ENCODE results near the gene TMEM40. TPM values are rescaled to one million over a fixed set of nuclear protein-coding genes. Genes with fewer than 3 reads are reported as not detected.

TMEM40 gene
- total and polyA plus RNA-seq, 9 of the 15 experiments (the other 6 are each of a cell fraction or from before 2014, with no cell fraction given): 0.11 to 0.31 (median 0.14) TPM; not detected in 6

GRCh38 chr3:12772462-12772861, 13.4 kb upstream of the TMEM40 start:
- Histone ChIP-seq H3K36me3 (ENCODE audit: control insufficient read depth, insufficient read depth, low read length) (no peaks in the 10 kb centered on the region), H3K27ac (ENCODE audit: extremely low read depth, low read depth, low read length) (no peak overlapping the region), H3K4me3 (no peak overlapping the region), H3K9me1 (ENCODE audit: control insufficient read depth, insufficient read depth, low read length) (no peaks in the 10 kb centered on the region), H3K9me3 (replicated peaks; ENCODE audit: control insufficient read depth, insufficient read depth, low read depth, low read length) (peaks cover 10% of the 10 kb centered on the region), H3K27me3 (ENCODE audit: control insufficient read depth in 2 of 2, insufficient read depth in 2 of 2, low read length in 2 of 2) (peaks cover 9 to 29% of the 10 kb centered on the region in 2 experiments), H3K9ac (ENCODE audit: insufficient read depth in 1 of 2, low read depth in 2 of 2, low read length in 2 of 2) (no peak overlapping the region), H3K4me1 (replicated peaks in 1 of 2; ENCODE audit: control insufficient read depth in 2 of 2, insufficient read depth in 2 of 2, low read length in 2 of 2) (peaks cover 3 to 9% of the 10 kb centered on the region in 2 experiments; a peak in 4 of 5 replicates), H3K79me2 (ENCODE audit: control insufficient read depth, insufficient read depth, low read length) (no peaks in the 10 kb centered on the region), H4K20me1 (replicated peaks; ENCODE audit: control insufficient read depth, insufficient read depth, low read length) (no peaks in the 10 kb centered on the region), H2AFZ (ENCODE audit: low read depth, low read length) (no peak overlapping the region), H3K4me2 (ENCODE audit: insufficient read depth, low read length) (no peak overlapping the region)
- no TSS peak for BruUV-seq (replicated peaks)
- ChIA-PET CTCF (ENCODE audit: low intra/inter-chr PET ratio) (no interaction called here), POLR2A (interaction anchor here (0.7 kb wide), 1 partner anchor 23 kb away, joined by 4 read pairs; no protein-coding TSS in a partner anchor)
- intact Hi-C loops (cut with micrococcal nuclease): no loop called here
- no peak for DNase-seq (ENCODE audit: extremely low read depth in 1 of 4, low spot score in 3 of 4)
- WGBS (ENCODE audit: insufficient coverage, low coverage, missing lambda C conversion rate): 5% methylated on average over 5 of the region's 5 CpGs
- in situ Hi-C loops (cut with MboI): no loop called here
- no peak for ATAC-seq
- TF ChIP-seq ZNF589 (CRISPR knock-in tag; IDR thresholded peaks at IDR 0.05; ENCODE audit: low read depth) (no peak), KDM1A (IDR thresholded peaks at IDR 0.05) (peak; percentile 78 to 83), HDAC1 (IDR thresholded peaks at IDR 0.05) (peak in 1 of 2 experiments; percentile 23; a peak in 1 of 4 replicates)
- FAIRE-seq: no peak

GRCh38 chr3:12771236-12771635, 12.2 kb upstream of the TMEM40 start:
- Histone ChIP-seq H3K4me2 (ENCODE audit: insufficient read depth, low read length) (no peak overlapping the region), H3K27ac (ENCODE audit: extremely low read depth, low read depth, low read length) (no peak overlapping the region), H3K4me3 (no peak overlapping the region), H3K9me3 (replicated peaks; ENCODE audit: control insufficient read depth, insufficient read depth, low read depth, low read length) (peaks cover 10% of the 10 kb centered on the region), H3K9ac (ENCODE audit: insufficient read depth in 1 of 2, low read depth in 2 of 2, low read length in 2 of 2) (no peak overlapping the region), H2AFZ (ENCODE audit: low read depth, low read length) (no peak overlapping the region), H4K20me1 (replicated peaks; ENCODE audit: control insufficient read depth, insufficient read depth, low read length) (no peaks in the 10 kb centered on the region), H3K27me3 (ENCODE audit: control insufficient read depth in 2 of 2, insufficient read depth in 2 of 2, low read length in 2 of 2) (peaks cover 13 to 39% of the 10 kb centered on the region in 2 experiments), H3K79me2 (ENCODE audit: control insufficient read depth, insufficient read depth, low read length) (no peaks in the 10 kb centered on the region), H3K9me1 (ENCODE audit: control insufficient read depth, insufficient read depth, low read length) (no peaks in the 10 kb centered on the region), H3K36me3 (ENCODE audit: control insufficient read depth, insufficient read depth, low read length) (no peaks in the 10 kb centered on the region), H3K4me1 (replicated peaks in 1 of 2; ENCODE audit: control insufficient read depth in 2 of 2, insufficient read depth in 2 of 2, low read length in 2 of 2) (peaks cover 0 to 9% of the 10 kb centered on the region in 2 experiments; a peak in 3 of 5 replicates)
- ChIA-PET CTCF (ENCODE audit: low intra/inter-chr PET ratio) (no interaction called here), POLR2A (interaction anchor here (1.3 kb wide), 1 partner anchor 12 kb away, joined by 3 read pairs; the partner anchor contains the start of gene TMEM40)
- TF ChIP-seq PCBP1 (IDR thresholded peaks at IDR 0.05; ENCODE audit: low read depth, low read length, poor library complexity, severe bottlenecking): no peak
- TF ChIP-seq CREB1 (IDR thresholded peaks at IDR 0.05): no peak
- TF ChIP-seq CREB1 (CRISPR knock-in tag; IDR thresholded peaks at IDR 0.05): no peak
- no peak for TF ChIP-seq MAFG (tag; conservative IDR thresholded peaks at IDR 0.05)
- no peak for TF ChIP-seq SRF (CRISPR knock-in tag; IDR thresholded peaks at IDR 0.05)
- FAIRE-seq: no peak
- BruUV-seq (replicated peaks): no TSS peak
- intact Hi-C loops (cut with micrococcal nuclease) (no loop called here), in situ Hi-C loops (cut with MboI) (no loop called here)
- no peak for ATAC-seq
- WGBS (ENCODE audit: insufficient coverage, low coverage, missing lambda C conversion rate): 27% methylated on average over 9 of the region's 9 CpGs
- DNase-seq (ENCODE audit: extremely low read depth in 1 of 4, low spot score in 3 of 4): no peak
